RPMI8226 (cell line): Measurements from ENCODE around the gene DHRS2.
"Not testable (repeated sequence)": the region's sequence is repeated elsewhere in the genome, so short reads cannot be mapped to it uniquely, and the experiment has no call there.

Source experiments
- DNase-seq: peaks from one replicate; pipeline ENCODE4 v3.0.0-alpha.2; 2015

Gene DHRS2

DNA sequence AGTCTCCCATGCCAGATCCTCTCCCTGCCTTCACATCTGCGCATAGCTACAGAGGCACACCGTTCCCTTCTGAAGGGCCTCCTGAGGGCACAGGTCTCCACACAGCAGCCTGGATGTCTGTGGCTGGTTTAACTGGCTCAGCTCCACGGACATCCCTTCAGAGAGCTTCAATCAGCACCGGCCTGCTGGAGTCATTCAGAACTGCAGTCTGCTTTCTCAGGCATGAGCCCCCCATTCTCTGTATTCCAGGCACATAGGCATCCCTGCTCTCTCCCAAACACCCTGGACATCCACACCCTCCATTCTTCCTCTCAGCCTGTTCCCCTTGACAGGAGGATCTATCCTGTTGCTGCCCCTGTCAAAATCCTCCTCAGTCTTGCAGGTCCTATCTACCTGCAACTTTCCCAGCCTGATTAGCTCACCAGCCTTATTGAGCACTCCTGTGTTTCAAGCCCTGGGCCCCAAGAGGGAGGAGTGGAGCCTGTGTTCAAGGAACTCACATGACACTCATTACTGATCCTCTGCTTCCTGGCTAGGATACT, 2.9 kb upstream of the DHRS2 start:
- no peak for DNase-seq

DNA sequence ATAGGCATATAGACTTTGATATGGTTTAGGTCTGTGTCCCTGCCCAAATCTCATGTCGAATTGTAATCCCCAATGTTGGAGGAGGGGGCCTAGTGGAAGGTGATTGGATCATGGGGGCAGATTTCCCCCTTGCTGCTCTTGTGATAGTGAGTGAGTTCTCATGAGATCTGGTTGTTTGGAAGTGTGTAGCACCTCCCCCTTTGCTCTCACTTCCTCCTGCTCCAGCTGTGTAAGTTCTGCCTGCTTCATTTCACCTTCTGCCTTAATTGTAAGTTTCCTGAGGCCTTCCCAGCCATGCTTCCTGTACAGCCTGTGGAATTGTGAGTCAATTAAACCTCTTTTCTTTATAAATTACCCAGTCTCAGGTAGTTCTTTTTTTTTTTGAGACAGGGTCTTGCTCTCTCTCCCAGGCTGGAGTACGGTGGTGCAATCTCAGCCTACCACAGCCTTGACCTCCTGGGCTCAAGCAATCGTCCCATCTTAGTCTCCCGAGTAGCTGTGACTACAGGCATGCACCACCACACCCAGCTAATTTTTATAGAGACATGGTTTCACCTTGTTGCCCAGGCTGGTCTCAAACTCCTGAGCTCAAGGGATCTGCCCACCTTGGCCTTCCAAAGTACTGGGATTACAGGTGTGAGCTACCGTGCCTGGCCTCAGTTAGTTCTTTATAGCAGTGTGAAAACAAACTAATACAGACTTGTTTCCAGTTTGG, 1.3 kb upstream of the DHRS2 start:
- DNase-seq, result not testable (repeated sequence)

DNA sequence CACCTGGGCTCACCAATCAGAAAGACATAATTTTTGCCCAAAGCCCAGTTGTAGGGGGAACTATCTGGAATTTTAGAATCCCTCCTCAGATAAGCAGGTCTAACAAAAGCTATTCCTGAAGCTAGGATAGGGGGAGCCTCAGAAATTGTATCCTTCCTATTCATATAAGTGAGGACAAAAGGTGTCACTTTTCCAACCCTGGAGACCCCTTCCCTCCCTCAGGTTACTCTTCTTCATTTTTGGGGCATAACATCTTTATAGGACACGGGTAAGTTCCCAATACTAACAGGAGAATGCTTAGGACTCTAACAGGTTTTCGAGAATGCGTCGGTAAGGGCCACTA, 1.1 kb downstream of the DHRS2 start:
- not testable (repeated sequence) for DNase-seq

DNA sequence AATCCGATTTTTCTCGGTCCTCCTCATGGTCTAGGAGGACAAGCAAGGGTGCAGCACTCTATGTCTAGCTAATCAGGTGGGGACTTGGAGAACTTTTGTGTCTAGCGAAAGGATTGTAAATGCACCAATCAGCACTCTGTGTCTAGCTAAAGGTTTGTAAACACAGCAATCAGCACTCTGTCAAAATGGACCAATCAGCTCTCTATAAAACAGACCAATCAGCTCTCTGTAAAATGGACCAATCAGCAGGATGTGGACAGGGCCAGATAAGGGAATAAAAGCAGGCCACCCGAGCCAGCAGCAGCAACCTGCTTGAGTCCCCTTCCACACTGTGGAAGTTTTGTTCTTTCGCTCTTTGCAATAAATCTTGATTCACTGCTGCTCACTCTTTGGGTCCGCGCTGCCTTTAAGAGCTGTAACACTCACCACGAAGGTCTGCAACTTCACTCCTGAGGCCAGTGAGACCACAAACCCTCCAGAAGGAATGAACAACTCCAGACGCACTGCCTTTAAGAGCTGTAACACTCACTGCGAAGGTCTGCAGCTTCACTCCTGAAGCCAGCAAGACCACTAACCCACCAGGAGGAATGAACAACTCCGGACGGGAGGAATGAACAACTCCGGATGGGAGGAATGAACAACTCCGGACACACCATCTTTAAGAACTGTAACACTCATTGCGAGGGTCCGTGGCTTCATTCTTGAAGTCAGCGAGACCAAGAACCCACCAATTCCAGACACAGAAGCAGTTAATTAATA, 1.7 kb downstream of the DHRS2 start:
- not testable (repeated sequence) for DNase-seq

DNA sequence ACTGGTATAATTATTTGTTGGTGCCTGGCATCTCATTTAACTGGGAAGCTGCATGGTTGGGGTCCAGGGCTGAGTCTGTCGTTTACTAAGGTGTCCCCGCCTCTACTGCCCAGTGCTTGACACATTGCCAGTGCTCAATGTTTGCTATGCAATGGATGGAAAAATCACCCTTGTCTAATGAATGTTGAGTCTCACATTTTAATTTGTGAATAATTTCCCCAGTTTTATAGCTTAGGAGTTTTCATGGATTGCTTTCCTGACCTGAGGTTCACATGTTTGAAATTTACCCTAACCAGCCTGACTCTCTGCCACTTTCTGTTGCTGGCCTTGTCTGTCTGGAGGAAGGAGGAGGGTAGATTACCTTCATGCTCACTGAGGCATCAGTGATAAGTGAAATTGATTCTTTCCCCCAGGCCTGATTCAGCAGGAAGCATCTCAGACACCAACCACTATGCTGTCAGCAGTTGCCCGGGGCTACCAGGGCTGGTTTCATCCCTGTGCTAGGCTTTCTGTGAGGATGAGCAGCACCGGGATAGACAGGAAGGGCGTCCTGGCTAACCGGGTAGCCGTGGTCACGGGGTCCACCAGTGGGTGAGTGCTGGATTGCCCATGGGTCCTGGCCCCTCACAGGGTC, 2.4 kb downstream of the DHRS2 start:
- no peak for DNase-seq

DNA sequence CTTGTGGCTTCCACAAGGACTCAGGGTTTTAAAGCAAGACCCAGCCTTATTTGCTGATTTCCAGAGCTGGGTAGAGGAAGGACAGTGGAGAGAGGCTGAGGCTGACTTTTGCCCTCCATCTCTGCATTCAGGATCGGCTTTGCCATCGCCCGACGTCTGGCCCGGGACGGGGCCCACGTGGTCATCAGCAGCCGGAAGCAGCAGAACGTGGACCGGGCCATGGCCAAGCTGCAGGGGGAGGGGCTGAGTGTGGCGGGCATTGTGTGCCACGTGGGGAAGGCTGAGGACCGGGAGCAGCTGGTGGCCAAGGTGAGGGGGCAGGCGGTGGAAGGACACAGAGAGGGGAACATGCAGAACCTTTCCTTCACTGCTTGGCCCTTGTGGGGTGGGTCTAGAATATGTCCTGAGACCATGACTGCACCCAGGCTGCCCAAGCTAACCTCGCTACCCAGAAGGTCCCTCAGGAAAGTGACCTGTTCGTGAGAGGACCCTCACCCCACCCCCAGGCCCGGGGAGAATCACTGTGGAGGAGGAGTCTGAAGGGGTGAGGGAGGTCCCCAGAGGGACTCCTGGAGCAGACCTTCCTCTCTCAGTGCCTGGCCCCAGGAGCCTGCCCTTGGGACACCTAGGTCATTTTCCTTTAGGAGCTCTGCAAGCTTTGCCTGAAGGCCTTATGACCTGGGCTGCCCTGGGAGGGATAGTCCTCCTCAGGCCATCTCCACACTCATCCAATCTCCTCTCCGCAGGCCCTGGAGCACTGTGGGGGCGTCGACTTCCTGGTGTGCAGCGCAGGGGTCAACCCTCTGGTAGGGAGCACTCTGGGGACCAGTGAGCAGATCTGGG, 3.1 kb downstream of the DHRS2 start:
- DNase-seq, result no peak

DNA sequence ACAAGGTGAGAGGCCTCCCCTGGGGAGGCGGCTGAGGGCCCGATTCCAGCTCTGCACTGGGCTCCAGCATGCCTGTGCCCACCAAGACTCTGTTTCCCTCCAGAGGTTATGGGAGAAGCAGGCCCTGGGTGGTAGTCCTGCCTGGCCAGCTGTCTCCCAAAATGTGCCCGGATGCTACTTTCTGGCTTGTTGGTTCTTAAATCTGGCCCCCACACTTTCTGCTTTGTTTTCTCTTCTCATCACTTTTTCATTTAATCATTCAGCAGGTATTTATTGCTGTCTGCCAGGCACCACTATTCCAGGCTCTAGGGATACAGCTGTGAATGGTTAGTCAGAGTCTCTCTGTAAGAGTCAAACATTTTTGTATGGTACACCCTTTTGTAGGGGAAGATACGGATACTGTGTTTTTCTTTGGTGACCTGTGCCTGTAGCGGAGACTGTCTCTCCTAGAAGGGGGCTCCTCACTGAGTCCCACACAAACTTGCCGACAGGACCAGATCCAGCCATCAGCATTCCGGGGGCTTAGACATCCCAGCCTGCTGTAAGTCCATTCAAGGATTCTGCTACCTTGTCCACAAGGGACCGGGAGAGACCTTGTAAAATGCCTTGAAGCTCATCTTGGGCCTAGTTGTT, 3.8 kb downstream of the DHRS2 start:
- no peak for DNase-seq

DNA sequence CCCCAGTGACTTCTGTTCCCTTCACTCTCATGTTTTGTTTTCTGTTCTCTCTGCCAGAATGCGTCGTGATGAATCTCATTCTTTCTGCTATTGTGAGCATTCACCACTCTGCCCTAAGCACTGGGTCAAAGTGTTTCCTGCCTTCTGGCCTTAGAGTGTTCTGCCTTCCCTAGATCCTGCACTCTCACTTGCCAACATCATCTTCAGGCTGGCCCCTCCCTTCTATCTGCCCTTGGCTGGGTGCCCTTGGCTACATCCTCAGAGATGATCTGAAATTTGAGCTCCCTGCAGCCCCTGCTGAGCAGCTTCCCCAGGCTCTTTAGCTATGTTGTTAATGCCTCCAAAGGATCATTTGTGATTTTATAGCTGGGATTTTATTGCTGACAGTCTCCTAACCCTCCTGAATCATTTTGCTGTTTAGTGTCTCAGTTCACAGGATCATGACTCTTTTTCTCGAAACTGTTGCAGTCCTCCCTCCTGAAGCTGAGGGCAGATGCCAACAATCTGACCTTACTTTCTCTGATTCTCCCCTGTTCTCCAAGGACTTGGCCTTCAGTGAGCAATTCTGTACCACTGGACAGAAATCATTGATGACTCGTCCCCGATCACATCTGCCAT, 4.5 kb downstream of the DHRS2 start:
- DNase-seq, result no peak

DNA sequence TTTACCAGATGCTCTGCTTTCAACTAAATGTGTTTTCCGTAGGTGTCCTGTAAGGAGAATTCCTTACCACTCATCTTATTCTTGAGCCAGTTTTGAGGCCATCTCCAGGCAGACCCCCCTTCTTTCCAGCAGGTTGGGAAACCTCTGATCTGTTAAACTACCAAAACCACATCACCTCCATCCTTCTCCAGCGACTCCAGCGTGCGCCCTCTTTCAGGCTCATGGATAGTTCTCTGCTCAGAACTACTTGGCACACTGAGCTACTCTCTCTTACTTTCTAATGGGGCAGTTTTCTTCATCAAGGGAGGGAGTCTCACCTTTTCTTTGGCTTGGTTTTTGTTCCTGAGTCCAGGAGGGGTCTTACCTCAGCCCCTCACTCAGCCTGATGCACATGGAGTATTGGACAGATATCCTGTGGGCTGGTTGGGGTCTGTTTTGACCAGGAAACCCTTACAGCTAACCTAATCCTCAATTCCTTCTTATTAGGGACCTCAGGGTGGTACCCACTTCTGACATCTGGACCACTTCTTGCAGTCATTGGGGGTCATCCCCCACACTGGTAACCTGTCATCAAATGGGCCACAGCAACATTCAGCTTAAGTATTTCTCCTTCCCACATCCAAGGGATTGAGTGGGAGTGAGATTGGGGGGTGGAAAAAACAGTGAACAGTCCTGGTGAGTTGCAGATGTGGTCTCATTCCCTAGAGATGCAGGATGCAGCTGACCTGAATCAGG, 5.2 kb downstream of the DHRS2 start:
- no peak for DNase-seq

DNA sequence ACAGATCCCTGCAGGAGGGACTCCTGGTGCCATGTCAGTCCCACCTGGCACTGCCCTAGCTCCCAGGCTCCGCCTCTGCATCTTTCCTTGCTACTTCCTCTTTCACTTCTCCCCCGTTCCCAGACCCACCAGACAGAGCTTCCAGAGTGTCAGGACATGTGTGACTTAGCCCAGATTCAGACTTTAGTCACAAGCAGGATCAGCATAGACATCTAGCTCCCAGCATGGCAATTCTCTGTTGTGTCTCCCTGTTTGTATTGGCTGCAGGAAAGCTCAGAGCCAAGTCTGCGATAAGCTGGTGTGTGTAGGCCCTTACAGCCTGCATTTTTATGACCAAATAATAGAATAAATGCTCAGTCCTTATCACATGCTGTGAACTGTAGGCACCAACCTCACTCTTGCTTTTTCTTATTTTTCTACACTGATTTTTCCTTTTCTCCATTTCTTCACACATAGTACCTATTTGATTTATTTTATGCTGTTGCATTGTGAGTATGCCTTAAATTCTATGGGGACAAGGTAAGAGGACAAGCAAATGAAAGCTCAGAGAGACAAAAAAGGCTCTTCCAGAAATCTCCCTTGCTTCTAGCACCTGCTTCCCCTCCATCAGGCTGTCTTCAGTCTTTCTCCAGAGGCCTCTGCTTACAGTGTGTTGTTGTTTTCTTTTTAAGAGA, 5.9 kb downstream of the DHRS2 start:
- no peak for DNase-seq

DNA sequence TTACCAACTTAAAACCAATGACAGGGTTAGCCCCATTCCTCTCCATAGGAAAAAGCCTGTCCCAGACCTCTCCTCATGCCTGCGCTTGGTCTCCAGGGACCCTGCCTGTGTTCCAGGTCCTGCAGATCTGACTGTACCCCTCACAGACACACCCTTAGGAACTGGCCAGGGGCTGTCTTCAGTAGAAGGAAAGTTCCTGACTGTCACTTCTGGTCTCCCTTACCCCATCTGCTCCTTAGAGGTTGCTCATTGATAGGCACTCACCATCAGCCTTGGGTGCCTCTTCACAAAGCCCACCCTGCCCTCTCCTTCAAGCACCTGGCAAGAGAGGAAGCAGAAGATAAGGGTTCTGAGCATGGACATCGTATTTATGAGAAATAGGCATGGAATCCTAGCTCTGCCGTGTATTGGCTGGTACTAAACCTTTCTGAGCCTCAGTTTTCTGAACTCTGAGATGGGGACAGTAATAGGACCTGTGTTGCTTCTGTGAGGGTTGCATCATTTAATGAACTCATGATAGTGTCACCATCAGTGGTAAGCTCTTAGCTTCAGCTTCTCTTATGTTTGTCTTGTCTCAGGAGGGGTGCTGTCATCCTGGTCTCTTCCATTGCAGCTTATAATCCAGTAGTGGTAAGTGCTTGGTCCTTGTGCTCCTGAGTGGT, 7.5 kb downstream of the DHRS2 start:
- DNase-seq, result no peak

DNA sequence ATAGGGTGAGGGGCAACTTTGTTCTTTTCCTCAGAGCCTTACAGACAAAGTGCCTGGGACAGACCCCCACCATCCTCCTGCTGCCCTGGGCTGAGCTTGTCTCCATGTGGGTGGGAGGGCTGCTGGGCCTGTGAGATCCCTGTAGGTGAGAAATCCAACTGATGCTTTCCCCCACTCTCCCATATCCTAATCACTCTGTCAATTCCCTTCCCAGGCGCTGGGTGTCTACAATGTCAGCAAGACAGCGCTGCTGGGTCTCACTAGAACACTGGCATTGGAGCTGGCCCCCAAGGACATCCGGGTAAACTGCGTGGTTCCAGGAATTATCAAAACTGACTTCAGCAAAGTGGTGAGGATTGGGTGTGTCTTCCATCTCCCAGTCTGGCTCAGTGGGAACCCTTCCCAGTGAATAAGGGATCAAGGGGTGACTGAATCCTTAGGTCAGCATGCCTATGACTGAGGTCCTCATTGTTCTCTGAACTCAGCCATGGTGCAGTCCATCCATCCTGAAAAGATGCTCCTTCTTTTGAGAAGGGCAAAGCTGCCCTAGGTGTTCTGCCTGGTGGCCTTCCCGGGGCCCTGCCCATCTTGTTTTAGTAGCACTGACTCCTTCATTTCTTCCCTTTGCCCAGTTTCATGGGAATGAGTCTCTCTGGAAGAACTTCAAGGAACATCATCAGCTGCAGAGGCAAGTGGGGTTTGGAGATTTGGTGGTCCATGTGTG, 8.2 kb downstream of the DHRS2 start:
- no peak for DNase-seq

DNA sequence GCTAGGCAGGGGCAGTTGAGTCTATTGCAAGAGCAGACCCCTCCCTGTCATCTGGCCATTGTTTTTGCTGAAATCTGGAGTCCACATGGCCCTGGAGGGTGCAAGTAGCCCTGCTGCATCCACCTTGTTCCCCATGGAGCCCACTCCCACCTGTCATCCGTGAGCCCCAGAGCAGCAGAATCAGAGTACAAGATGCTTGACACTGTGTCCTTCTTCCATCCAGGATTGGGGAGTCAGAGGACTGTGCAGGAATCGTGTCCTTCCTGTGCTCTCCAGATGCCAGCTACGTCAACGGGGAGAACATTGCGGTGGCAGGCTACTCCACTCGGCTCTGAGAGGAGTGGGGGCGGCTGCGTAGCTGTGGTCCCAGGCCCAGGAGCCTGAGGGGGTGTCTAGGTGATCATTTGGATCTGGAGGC, 8.8 kb downstream of the DHRS2 start:
- no peak for DNase-seq

DNA sequence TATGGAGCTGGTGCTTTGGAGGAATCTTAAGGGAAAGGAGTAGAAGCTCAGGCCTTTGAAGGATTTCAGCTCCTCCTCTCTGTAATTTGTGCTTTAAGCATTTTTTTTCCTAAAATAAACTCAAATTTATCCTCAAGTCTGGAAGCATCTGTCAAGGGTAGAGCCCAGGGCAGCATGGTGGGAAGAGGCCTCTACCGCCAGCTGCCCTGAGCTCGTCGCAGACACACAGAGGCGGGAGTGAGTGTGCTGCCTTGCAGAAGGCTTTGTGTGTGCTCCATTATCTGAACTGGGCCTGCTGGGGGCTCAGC, 9.3 kb downstream of the DHRS2 start:
- DNase-seq, result no peak

DNA sequence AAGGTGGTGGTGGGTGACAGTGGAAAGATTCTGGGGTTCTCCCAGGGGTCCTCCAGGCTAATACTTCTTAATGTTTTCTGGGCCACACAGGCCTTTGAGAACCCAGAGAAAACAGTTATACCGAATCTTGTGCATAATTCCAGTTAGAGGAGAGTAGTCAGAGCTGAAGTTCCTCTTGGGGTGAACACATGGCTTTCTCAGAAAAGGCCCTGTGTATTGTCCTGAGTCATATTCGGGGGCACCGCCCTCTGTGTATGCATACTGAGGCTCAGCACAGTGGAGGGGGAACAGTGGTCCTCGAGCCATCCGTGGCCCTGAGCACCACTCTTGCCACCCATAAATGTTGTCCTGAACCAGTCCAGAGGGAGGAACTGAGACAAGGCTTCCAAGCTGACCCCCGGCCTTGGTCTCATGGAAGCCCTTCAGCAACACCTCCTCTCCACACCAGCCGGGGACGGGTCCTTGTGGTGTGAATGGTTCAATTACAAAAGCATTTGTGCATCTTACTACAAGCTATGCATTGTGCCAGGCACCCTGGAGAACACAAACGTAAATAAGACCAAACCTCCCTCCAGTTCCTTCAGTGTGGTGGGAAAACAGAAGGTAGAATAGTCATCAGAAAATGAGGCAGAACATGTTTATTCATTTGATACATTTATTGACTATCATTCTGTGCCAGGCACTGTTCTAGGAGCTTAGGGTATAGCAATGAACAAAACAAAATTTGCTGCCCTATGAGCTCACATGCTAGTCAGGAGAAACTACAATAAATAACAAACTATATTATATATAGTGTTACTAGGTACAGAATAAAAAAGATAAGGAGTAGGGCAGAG, 9.9 kb downstream of the DHRS2 start:
- DNase-seq, result no peak

DNA sequence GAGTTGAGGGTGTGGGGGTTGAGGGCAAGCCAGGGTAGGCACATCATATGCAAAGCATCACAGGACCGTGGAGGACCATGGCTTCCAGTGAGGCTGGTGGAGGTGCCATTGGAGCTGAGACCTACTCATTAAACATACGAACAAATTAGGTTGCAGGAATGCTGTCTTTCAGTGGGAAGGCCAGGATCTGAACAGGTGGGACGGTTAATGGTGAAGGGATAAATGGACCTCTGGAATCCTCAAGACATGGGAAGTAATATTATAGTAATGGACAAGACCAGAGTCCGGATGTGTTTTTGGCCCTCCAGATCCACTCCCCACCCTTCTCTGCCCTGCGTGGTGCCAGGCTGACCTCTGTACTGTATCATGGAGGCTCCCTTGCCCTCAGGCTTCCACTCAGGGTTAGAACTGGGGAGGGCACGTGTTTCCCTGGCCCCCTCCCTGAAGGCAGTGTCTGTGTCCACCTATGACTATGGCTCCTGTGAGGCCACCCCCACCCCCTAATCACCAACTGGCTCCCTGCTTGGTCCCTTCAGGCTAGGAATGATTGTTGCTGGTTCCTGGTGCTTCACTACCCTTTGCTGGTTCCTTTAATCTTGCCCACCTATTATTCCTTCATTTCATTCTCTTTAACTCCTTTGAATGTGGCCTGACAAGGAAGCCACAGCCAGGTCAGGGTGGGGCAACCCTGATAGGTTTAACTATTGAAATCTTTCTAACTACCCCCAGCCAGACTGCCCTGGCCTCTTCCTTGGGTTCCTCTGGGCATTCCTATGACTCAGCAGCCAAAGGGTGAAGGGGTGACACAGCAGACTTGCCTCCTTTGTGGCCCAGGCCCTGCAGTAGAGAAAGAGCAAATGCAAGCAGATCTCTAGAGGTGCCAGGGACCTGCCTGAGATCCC, 10.7 kb downstream of the DHRS2 start:
- DNase-seq, result no peak

DNA sequence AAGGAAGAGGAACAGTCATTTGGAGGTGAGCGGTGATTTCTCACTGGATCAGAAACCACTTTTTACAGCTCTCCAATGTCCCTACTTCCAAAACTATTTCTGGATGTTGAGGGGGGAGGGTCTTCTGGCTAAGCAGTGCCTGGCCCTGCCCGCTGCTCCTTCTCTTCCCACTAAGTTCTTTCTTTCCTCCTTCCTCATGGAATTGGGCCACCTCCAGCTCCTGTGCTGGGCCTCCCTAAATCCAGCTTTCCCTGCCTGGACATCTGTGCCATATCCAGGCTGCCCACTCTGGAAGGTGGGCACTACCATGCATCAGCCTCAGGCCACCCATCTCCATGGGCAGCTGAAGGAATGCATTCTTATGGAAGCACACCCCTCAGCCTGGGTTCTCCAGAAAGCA, 11.5 kb downstream of the DHRS2 start:
- DNase-seq, result no peak
